GM10248 (cell line): ENCODE results near the gene L3MBTL3.

ENCODE experiments used
- CTCF ChIA-PET: fragments of 300-600 bp; sonication (Branson Sonifier 250); formaldehyde crosslinking; extraction: SDS; loops from one replicate; lab custom pipeline; 2021; ENCODE audit warnings: antibody characterized with exemption; lab: Yijun Ruan, JAX
- POLR2A ChIA-PET: fragments of 350-650 bp; sonication (Branson Sonifier 250); formaldehyde crosslinking; extraction: SDS; loops from one replicate; lab custom pipeline; 2020; ENCODE audit warnings: antibody characterized with exemption; lab: Yijun Ruan, JAX
- DNase-seq: peaks from one replicate; pipeline ENCODE4 v3.0.0; 2012; ENCODE audit errors: extremely low spot score
- TF ChIP-seq, protein P1 (sequence below): IDR thresholded peaks from 2 replicates; pipeline ENCODE4 v1.5.1; 2012; ENCODE audit warnings: mild to moderate bottlenecking, low read depth; ENCODE audit errors: extremely low read depth, missing control alignments, control extremely low read depth

Gene L3MBTL3

DNA sequence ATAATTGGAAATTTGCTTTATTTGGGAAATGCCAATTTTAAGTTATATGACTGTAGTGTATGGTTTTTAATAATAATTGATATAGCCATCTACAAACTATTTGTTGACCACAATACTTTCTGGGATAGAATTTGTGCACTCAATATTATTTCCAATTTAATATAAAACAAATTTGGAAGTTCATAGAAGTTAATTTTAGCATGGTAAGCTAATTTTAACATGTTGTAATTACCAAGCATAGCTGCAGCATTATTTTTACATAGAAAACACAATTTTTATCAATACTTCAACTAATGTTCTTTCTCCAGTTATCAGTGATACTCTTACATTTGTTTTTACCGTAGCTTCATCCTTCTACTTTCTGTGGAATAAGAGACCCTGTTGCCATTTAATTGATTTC, 100.8 kb downstream of the L3MBTL3 start:
- POLR2A ChIA-PET: no interaction called here
- TF ChIP-seq, protein P1, sequence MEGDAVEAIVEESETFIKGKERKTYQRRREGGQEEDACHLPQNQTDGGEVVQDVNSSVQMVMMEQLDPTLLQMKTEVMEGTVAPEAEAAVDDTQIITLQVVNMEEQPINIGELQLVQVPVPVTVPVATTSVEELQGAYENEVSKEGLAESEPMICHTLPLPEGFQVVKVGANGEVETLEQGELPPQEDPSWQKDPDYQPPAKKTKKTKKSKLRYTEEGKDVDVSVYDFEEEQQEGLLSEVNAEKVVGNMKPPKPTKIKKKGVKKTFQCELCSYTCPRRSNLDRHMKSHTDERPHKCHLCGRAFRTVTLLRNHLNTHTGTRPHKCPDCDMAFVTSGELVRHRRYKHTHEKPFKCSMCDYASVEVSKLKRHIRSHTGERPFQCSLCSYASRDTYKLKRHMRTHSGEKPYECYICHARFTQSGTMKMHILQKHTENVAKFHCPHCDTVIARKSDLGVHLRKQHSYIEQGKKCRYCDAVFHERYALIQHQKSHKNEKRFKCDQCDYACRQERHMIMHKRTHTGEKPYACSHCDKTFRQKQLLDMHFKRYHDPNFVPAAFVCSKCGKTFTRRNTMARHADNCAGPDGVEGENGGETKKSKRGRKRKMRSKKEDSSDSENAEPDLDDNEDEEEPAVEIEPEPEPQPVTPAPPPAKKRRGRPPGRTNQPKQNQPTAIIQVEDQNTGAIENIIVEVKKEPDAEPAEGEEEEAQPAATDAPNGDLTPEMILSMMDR: no peak
- no peak for DNase-seq
- CTCF ChIA-PET: interaction anchor here (1.1 kb wide), 1 partner anchor 11 kb away, joined by 3 read pairs; no protein-coding TSS in a partner anchor

DNA sequence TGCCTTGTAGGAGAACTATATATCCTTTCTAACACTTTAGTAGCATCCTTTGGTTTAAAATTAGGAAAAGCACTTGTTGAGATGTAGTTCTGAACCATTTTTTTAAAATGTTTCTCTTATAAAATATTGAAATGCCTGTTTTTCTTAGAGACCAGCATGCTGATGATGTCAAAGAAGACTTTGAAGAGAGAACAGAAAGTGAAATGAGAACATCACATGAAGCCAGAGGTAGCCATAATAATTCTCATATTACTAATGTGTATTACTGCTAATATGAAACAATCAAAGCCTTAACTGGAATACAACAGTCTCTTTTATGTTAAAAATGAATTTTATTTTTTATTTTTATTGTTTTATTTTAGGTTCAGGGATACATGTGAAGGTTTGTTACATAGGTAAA, 102.3 kb downstream of the L3MBTL3 start:
- DNase-seq: no peak
- TF ChIP-seq, protein P1: no peak
- CTCF ChIA-PET: interaction anchor here (1.0 to 1.2 kb wide), 2 partner anchors 24 to 48 kb away, joined by 3 read pairs; no protein-coding TSS in a partner anchor
- POLR2A ChIA-PET: no interaction called here

DNA sequence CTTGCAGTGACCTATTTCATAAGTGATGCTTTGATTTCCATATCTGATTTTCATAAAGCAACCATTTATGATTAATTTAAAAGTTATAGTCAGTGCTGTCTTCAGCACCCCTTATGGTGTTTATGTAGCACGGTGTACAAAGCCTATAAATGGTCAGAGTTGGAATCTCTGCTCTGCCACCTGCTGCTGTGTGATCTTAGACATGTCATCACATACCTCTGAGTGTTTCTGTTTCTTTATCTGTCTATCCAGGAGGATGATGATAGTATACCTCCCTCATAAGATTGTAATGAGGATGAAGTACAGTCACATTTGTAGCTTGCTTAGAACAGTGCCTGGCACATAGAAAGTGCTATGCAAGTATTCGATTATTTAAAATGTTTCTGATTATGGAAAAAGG, 103.9 kb downstream of the L3MBTL3 start:
- TF ChIP-seq, protein P1: no peak
- DNase-seq: no peak
- CTCF ChIA-PET: interaction anchor here (1.6 kb wide), 1 partner anchor 185 kb away, joined by 3 read pairs; no protein-coding TSS in a partner anchor
- POLR2A ChIA-PET: no interaction called here

DNA sequence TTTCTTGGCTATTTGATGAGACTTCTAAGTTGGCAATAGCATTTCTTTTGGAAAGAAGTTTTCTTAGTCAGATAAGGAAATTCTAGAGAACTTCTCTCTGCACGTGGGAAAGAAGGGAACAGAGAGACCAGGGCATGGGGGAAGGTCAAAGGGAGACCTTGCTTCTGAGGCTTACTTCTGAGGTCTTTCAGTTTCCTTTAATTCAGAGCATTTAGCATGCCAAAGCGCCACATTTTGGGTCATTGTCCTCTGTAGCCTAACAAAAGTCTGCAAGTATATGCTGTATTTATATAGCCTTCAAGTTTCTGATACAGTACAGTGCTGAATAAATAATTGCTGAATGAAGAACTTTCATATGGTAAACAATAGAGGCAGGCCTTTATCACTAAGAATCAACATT, 108.8 kb downstream of the L3MBTL3 start:
- DNase-seq: no peak
- POLR2A ChIA-PET: no interaction called here

DNA sequence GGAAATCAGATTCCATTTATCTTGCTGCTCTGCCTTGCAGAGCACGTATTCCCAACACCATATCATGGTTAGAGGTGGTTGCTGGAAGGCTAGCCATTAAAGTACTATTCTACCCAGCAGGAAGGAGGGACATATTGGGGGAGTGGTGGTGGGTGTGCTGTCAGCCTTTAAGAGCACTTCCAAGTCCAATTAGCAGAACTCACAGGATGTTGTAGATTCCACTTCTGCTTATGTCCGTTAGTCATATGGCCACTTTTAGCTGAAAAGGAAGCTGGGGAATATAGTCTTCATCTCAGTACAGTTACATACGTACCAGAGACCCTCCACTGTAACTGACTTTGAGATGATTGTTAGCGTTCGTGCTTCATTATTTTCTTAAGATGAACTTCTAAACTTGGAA, 109.9 kb downstream of the L3MBTL3 start:
- CTCF ChIA-PET: no interaction called here
- POLR2A ChIA-PET: no interaction called here
- TF ChIP-seq, protein P1: no peak
- DNase-seq: no peak

More for the DNA sequence above, 108.8 kb downstream of the L3MBTL3 start:
- TF ChIP-seq, protein P1: no peak
- CTCF ChIA-PET: no interaction called here

DNA sequence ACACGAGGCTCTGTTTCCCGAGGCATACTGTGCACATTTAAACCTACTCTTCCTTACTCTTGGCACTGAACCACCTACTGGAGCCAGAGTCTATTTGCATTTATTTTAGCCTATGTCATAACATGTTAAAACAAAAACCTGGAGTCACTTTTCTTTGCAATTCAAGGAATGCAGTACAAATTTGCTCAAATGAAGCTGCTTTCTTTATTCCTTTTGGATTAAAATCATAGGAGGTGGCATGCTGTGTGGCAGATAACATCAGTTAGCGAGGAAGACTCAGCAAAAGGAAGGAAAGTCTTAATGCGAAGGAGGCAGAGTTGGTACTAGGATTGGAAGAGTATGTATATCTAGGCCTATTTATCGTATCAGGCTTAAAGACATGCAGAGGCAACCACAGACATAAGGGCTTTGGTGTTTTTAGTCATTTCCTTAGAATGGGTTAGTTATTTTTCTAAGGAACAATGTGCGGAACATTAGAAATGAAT, 111.4 kb downstream of the L3MBTL3 start:
- DNase-seq: no peak
- ChIA-PET POLR2A (no interaction called here), CTCF (interaction anchor here (1.5 kb wide), 1 partner anchor 13 kb away, joined by 3 read pairs; no protein-coding TSS in a partner anchor)
- TF ChIP-seq, protein P1: no peak
